SJCRH30 (cell line): ENCODE results near the gene CBX7. TPM values are rescaled to one million over a fixed set of nuclear protein-coding genes. Genes with fewer than 3 reads are reported as not detected.
"Not testable (repeated sequence)": the region's sequence is repeated elsewhere in the genome, so short reads cannot be mapped to it uniquely, and the experiment has no call there.

Experiments
- DNase-seq, 2 experiments: peaks; one replicate each; pipeline ENCODE4 v3.0.0-alpha.2; 2015 to 2020
- H3K27ac ChIP-seq: fragments of 250-450 bp; sonication (Bioruptor Pico); 2 replicates; pipeline ENCODE4 v1.5.1; 2020; ENCODE audit warnings: mild to moderate bottlenecking, moderate library complexity
- H3K27me3 ChIP-seq: fragments of 250-450 bp; sonication (Bioruptor Pico); 2 replicates; pipeline ENCODE4 v1.5.1; 2020; ENCODE audit warnings: mild to moderate bottlenecking, moderate library complexity
- H3K36me3 ChIP-seq: fragments of 250-450 bp; sonication (Bioruptor Pico); 2 replicates; pipeline ENCODE4 v1.5.1; 2020; ENCODE audit warnings: mild to moderate bottlenecking, moderate library complexity
- H3K4me1 ChIP-seq: fragments of 250-450 bp; sonication (Bioruptor Pico); 2 replicates; pipeline ENCODE4 v1.5.1; 2020; ENCODE audit warnings: mild to moderate bottlenecking, moderate library complexity
- H3K4me3 ChIP-seq: fragments of 250-450 bp; sonication (Bioruptor Pico); 2 replicates; pipeline ENCODE4 v1.5.1; 2020; ENCODE audit warnings: mild to moderate bottlenecking, moderate library complexity
- H3K9me3 ChIP-seq: fragments of 250-450 bp; sonication (Bioruptor Pico); replicated peaks from 2 replicates; pipeline ENCODE4 v1.5.1; 2020; ENCODE audit warnings: mild to moderate bottlenecking, moderate library complexity
- total RNA-seq: library from RNA; depleted of rRNA; stranded (reverse); fragments of >200 nt; shearing (Covaris generic); gene quantifications from 2 replicates; pipeline ENCODE4 v1.2.3, GENCODE V29; 2014

Gene CBX7
- total RNA-seq, 1 experiment from 2014 or later: 0.65 TPM

DNA sequence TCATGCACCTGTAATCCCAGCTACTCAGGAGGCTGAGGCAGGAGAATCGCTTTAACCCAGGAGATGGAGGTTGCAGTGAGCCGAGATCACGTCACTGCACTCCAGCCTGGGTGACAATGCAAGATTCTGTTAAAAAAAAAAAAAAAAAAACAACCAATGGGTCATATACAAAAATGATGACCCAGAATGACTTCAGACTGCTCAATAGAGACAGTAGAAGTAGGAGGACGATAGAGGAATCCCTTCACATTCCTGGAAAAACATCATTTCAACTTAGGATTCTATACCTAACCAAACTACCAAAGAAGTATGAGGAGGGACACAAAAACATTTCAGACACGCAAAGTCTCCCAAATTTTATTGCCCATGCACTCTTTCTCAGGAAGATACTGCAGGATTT lies 14.1 kb upstream of the CBX7 start:
- DNase-seq: no peak
- Histone ChIP-seq H3K36me3 (no peaks in the 10 kb centered on the region), H3K27me3 (no peaks in the 10 kb centered on the region), H3K9me3 (no peaks in the 10 kb centered on the region), H3K27ac (no peak overlapping the region), H3K4me1 (peaks cover 7% of the 10 kb centered on the region), H3K4me3 (no peak overlapping the region)

DNA sequence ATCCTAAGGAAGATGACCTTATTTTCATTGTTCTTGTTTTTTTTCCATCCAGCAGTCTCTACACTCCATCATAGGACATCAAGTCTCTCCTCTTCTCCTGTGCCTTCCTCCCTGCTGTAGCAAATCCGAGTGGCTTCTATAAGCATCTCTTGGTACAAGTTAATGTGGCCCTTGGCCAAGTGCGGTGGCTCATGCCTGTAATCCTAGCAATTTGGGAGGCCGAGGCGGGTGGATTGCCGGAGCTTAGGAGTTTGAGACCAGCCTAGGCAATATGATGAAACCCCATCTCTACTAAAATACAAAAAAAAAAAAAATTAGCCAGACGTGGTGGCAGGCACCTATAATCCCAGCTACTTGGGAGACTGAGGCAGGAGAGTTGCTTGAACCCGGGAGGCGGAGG lies 3.6 kb upstream of the CBX7 start:
- not testable (repeated sequence) for H3K9me3 ChIP-seq, H3K27ac ChIP-seq, H3K4me1 ChIP-seq, DNase-seq, H3K4me3 ChIP-seq, H3K36me3 ChIP-seq, H3K27me3 ChIP-seq

- Histone ChIP-seq H3K27me3 (no peaks in the 10 kb centered on the region), H3K4me3 (no peak overlapping the region), H3K9me3 (no peaks in the 10 kb centered on the region), H3K27ac (no peak overlapping the region), H3K36me3 (no peaks in the 10 kb centered on the region), H3K4me1 (no peaks in the 10 kb centered on the region; the same call in 1 of the 2 replicates)
- no peak for DNase-seq
Observed at GRCh38 chr22:39155421-39155820, 2.9 kb upstream of the CBX7 start.

- Histone ChIP-seq H3K4me3 (peak overlapping the region; percentile 57), H3K27me3 (no peaks in the 10 kb centered on the region), H3K9me3 (no peaks in the 10 kb centered on the region), H3K4me1 (no peaks in the 10 kb centered on the region; the same call in 1 of the 2 replicates), H3K27ac (no peak overlapping the region), H3K36me3 (no peaks in the 10 kb centered on the region)
- DNase-seq: no peak
Observed at GRCh38 chr22:39153220-39153717, 789 bp upstream of the CBX7 start.

- Histone ChIP-seq H3K4me1 (no peaks in the 10 kb centered on the region; the same call in 1 of the 2 replicates), H3K4me3 (peak overlapping the region; percentile 57), H3K27me3 (no peaks in the 10 kb centered on the region), H3K27ac (no peak overlapping the region), H3K36me3 (no peaks in the 10 kb centered on the region), H3K9me3 (no peaks in the 10 kb centered on the region)
- DNase-seq: no peak
Observed at GRCh38 chr22:39152024-39152510, 413 bp downstream of the CBX7 start.

DNA sequence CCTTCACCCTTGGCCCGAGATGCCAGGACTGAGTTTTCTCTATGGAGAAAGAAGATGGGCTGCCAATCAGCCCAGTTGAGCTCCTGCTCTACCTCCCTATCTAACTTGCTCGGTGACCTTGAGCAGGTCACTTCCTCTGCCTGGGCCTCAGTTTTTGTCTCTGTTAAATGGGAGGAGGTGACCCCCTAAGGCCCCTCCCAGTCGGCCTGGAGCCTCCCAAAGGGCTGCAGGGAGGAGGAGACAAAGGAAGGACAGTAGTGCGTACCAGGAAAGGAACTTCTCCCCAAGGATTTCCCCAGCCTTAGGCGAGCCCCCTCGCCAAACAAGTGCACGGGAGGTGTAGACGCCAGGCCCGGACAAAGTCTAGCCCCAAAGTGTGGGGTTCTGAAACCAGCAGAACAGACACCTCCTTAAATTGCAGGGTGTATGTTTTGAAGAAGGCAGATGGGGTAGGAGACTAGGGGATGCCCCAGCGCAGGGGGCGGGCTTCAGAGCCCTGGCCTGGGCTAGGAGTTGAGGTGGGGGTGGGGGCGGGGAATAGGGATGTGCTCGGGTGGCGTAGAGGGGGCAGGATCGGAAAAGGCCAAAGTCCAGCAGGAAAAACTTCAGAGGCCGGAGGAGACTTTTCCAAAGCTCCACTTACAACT lies 1.0 kb downstream of the CBX7 start:
- no peaks in the 10 kb centered on the region for H3K27me3 ChIP-seq
- no peak overlapping the region for H3K4me3 ChIP-seq
- DNase-seq: no peak
- H3K27ac ChIP-seq: no peak overlapping the region
- no peaks in the 10 kb centered on the region for H3K36me3 ChIP-seq
- H3K4me1 ChIP-seq: no peaks in the 10 kb centered on the region; the same call in 1 of the 2 replicates
- H3K9me3 ChIP-seq: no peaks in the 10 kb centered on the region

- Histone ChIP-seq H3K27me3 (no peaks in the 10 kb centered on the region), H3K27ac (no peak overlapping the region), H3K36me3 (no peaks in the 10 kb centered on the region), H3K4me1 (no peaks in the 10 kb centered on the region; the same call in 1 of the 2 replicates), H3K4me3 (no peak overlapping the region), H3K9me3 (no peaks in the 10 kb centered on the region)
- DNase-seq: no peak
Observed at GRCh38 chr22:39150848-39151215, 1.6 kb downstream of the CBX7 start.

DNA sequence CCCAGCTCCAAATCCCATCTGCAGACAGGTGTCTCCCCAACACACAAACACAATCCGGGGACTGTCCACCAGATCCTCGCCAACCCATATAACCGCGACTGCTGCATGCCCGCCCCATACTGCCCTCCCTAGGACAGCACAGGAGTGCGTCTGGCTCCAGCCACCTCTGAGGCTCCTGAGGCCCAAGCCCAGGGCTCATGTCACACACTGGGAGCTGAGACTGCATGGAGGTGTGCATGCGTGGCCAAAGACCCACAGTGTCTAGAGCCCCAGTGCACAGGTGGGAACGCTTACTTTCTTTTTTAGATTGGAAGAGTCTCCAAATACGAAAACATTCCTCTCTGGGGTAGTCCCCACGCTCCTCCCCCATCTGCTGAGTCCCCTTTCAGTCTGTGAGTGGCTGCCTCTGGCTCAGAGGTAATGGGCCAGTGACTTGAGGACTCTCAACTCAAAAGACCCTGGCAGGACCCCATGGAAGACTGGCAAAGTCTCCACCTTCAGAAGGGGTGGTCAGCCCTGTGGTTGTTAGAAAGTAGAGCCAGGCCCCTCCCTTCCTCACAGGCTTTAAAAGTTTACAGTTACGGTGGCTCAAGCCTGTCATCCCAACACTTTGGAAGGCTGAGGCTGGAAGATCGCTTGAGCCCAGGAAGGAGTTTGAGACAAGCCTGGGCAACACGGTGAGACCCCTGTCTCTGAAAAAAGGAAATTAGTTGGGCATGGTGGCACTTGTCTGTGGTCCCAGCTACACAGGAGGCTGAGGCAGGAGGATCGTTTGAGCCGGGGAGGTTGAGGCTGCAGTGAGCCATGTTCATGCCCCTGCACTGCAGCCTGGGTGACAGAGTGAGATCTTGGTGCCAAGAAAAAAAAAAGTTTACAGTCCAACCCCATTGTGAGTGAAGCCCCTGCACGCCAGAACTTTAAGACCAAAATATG lies 2.3 kb downstream of the CBX7 start:
- no peaks in the 10 kb centered on the region for H3K36me3 ChIP-seq
- no peak overlapping the region for H3K27ac ChIP-seq
- H3K9me3 ChIP-seq: no peaks in the 10 kb centered on the region
- no peaks in the 10 kb centered on the region for H3K27me3 ChIP-seq
- DNase-seq: no peak
- no peak overlapping the region for H3K4me3 ChIP-seq
- H3K4me1 ChIP-seq: no peaks in the 10 kb centered on the region; the same call in 1 of the 2 replicates

DNA sequence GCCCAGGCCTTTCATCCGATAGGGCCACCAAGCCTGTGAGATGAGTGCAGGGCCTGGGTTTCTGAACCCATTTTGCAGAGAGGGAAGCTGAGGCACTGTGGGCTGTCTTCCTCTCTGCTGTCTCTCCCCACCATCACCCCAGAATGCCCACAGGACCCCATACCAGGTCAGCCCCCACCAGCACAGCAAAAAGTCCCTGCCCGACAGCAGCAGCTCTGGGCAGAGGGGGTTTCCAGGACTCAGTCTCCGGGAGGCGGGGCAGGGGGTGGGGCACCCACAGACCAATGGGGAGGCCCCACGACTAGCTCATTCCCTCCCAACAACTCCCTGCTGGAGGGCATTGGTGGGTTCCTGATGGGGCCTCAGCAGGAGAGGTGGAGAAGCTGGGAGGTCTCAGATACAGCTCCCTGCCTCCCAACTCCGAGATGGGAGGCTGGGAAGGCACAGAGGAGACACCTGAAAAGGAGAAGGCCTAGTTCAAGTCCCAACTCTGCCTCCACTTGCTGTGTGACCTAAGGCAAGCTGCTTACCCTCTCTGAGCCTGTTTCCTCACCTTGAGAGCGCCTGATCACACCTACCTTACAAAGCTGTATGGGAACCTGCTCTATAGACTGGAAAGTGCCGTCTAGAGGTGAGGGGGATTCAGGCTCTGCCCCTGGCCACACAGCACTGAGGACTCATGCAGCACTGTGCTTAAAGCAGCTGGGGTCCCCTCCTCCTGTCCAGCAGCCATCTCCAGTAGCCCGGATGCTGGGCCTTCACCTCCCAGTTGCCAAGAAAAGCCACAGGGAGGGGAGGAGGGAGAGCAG lies 3.5 kb downstream of the CBX7 start:
- H3K4me3 ChIP-seq: no peak overlapping the region
- DNase-seq: no peak
- H3K4me1 ChIP-seq: no peaks in the 10 kb centered on the region; the same call in 1 of the 2 replicates
- H3K27me3 ChIP-seq: no peaks in the 10 kb centered on the region
- no peak overlapping the region for H3K27ac ChIP-seq
- no peaks in the 10 kb centered on the region for H3K36me3 ChIP-seq
- no peaks in the 10 kb centered on the region for H3K9me3 ChIP-seq

GRCh38 chr22:39148026-39148726 lies 4.3 kb downstream of the CBX7 start:
- no peaks in the 10 kb centered on the region; the same call in 1 of the 2 replicates for H3K4me1 ChIP-seq
- H3K36me3 ChIP-seq: no peaks in the 10 kb centered on the region
- H3K27me3 ChIP-seq: no peaks in the 10 kb centered on the region
- no peak overlapping the region for H3K27ac ChIP-seq
- no peak overlapping the region for H3K4me3 ChIP-seq
- no peak for DNase-seq
- no peaks in the 10 kb centered on the region for H3K9me3 ChIP-seq

DNA sequence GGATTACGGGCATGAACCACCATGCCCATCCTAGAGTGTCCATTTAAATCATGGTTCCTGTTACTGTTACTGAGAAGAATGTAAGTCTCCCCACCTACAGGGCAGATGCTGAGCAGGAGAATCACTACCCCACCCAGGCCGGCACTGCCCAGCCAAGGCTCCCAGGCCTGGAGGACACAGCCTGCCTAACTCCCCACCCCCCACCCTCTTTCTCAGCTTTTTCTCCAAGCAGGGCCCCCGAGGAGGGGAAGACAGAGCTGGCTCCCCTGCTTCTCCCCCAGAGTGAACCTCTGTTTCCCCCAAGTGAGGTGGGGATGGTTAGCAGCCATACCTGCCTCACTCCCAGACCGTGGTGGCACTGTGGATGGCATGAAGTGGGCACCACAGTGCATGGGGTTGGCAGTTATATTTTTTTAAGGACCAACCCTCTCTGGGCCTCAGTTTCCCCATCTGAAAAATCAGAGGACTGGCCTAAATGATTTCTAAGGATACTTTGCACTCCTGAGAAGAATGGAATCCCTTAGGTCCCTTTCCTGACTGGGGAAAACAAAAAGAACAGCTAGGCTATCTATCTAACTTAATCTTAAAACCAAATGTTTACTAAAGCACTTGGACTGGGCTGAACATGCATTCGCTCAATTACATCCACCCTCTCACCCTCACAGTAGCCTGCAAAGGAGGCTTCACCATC lies 5.0 kb downstream of the CBX7 start:
- Histone ChIP-seq H3K9me3 (no peaks in the 10 kb centered on the region), H3K27me3 (no peaks in the 10 kb centered on the region), H3K4me3 (no peak overlapping the region), H3K36me3 (no peaks in the 10 kb centered on the region), H3K27ac (no peak overlapping the region), H3K4me1 (peaks cover 6% of the 10 kb centered on the region; the same call in 1 of the 2 replicates)
- DNase-seq: no peak

- Histone ChIP-seq H3K4me3 (peak overlapping the region; percentile 60), H3K4me1 (peaks cover 6% of the 10 kb centered on the region; the same call in 1 of the 2 replicates), H3K36me3 (no peaks in the 10 kb centered on the region), H3K27me3 (no peaks in the 10 kb centered on the region), H3K27ac (no peak overlapping the region), H3K9me3 (no peaks in the 10 kb centered on the region)
- no peak for DNase-seq
Observed at GRCh38 chr22:39146256-39147101, 6.0 kb downstream of the CBX7 start.
